Prostate gland (tissue), 2 donors: Measurements from ENCODE around the gene TPRX1.
"Not testable (repeated sequence)": the region's sequence is repeated elsewhere in the genome, so short reads cannot be mapped to it uniquely, and the experiment has no call there.

Experiments
- CTCF ChIP-seq, 4 experiments: fragments of 200-600 bp in 2 of 4; fragments of 450-650 bp in 2 of 4; sonication (generic) in 2 of 4; IDR thresholded peaks; 1 replicate in 3 of 4; 2 replicates in 1 of 4; pipeline ENCODE4 v1.5.1; 2016 to 2019; ENCODE audit warnings: antibody characterized with exemption in 4 of 4, mild to moderate bottlenecking in 2 of 4, moderate library complexity in 2 of 4
- POLR2AphosphoS5 ChIP-seq: sonication (generic); formaldehyde crosslinking; IDR thresholded peaks from one replicate; pipeline ENCODE4 v1.6.1; 2017; ENCODE audit warnings: antibody characterized with exemption

GRCh38 chr19:47777245-47778048, 26.9 kb downstream of the TPRX1 start:
- TF ChIP-seq CTCF (IDR thresholded peaks at IDR 0.05); POLR2AphosphoS5: not testable (repeated sequence)
